Activated CD4-positive, alpha-beta T cell treated with anti-CD3 and anti-CD28 coated beads, Interleukin-2, amount 10 ng/mL, durations not matched to agents 7 days and 5 days (primary cell): ENCODE results near the gene NPM3. TPM values are rescaled to one million over a fixed set of nuclear protein-coding genes. Genes with fewer than 3 reads are reported as not detected.

Experiments used
- CTCF ChIA-PET: fragments of 350-600 bp; sonication (Branson Sonifier 250); formaldehyde crosslinking; loops from one replicate; lab custom pipeline; 2021; ENCODE audit warnings: antibody characterized with exemption; lab: Charles Lee
- POLR2A ChIA-PET: fragments of 350-600 bp; sonication (Branson Sonifier 250); formaldehyde crosslinking; loops from one replicate; lab custom pipeline; 2021; ENCODE audit warnings: antibody characterized with exemption; lab: Charles Lee
- DNase-seq: peaks from one replicate; pipeline ENCODE4 v3.0.0-alpha.2; 2020
- H3K27ac Mint-ChIP-seq: one replicate; pipeline ENCODE4 v1.8.0; 2021; ENCODE audit warnings: mild to moderate bottlenecking, moderate library complexity, mixed read lengths
- H3K27me3 Mint-ChIP-seq: one replicate; pipeline ENCODE4 v1.8.0; 2021; ENCODE audit warnings: mixed read lengths
- H3K36me3 Mint-ChIP-seq: one replicate; pipeline ENCODE4 v1.8.0; 2021; ENCODE audit warnings: low read depth, mixed read lengths
- H3K4me1 Mint-ChIP-seq: one replicate; pipeline ENCODE4 v1.8.0; 2021; ENCODE audit warnings: mixed read lengths
- H3K4me3 Mint-ChIP-seq: one replicate; pipeline ENCODE4 v1.8.0; 2021; ENCODE audit warnings: mild to moderate bottlenecking, moderate library complexity, mixed read lengths
- H3K9me3 Mint-ChIP-seq: one replicate; pipeline ENCODE4 v1.8.0; 2021; ENCODE audit warnings: mixed read lengths
- total RNA-seq, 2 experiments: library from RNA; stranded (reverse); gene quantifications; one replicate each; pipeline ENCODE4 v1.2.3, GENCODE V29; 2021

The NPM3 gene, protein sequence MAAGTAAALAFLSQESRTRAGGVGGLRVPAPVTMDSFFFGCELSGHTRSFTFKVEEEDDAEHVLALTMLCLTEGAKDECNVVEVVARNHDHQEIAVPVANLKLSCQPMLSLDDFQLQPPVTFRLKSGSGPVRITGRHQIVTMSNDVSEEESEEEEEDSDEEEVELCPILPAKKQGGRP
- 10 to 100 TPM; 25.9 to 30.3 TPM for total RNA-seq

DNA sequence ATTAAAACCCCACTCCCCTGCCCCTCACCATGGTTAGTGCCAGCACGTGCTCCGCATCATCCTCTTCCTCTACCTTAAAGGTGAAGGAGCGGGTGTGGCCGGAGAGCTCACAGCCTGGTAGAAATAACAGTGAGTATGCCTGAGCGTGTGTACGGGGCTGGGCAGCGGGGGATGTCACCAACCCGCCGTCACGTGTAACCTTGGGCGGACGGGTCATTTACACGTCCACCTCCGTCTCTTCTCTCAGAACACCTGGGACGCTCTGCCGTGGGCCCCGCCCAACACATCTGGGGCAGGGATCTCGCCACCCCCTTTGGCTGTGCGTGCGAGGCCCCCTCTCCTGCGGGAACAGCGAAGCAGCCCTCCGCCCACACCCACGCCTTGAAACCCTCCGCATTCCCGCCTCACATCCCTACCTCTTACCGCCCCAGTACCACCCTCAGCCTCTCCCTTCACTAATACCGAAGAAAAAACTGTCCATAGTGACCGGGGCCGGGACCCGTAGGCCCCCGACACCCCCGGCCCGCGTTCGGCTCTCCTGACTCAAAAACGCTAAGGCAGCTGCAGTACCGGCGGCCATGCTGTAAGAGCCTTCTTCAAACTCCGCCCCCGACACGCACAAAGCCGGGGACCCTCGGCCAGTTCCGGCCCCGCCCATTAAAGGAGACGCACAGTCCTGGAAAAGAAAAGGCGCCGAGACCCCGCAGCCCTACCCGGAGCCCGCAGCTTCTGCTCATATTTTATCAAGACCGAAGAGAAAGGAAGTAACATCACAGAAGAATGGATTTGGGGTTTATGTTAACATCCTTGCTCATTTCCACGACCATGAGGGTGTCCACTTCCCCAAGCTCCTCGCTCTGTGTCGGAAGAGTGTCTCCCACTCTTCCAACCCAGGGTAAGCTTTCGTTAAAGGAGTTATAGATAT, at the start of gene NPM3:
Gene NPM3, minus strand, starts transcription at position 636 of the 925 bp plus-strand sequence. Its CDS starts 56 bp downstream, at position 580.
- Mint-ChIP-seq H3K36me3 (peaks cover 38% of the 10 kb centered on the region), H3K27ac (peak within 1 kb of the TSS; percentile 97), H3K9me3 (no peaks in the 10 kb centered on the region), H3K4me3 (peak within 1 kb of the TSS; percentile 100), H3K4me1 (peaks cover 59% of the 10 kb centered on the region), H3K27me3 (peaks cover 12% of the 10 kb centered on the region)
- ChIA-PET POLR2A (interaction anchor here (0.6 kb wide), 1 partner anchor 407 kb away, joined by 5 read pairs; no protein-coding TSS in a partner anchor), CTCF (interaction anchor here (0.8 to 4.7 kb wide), 11 partner anchors 9 to 290 kb away, joined by 3 to 30 read pairs (median 3); partner anchors contain the start of genes FGF8 and OGA)
- peak; percentile 89 for DNase-seq

DNA sequence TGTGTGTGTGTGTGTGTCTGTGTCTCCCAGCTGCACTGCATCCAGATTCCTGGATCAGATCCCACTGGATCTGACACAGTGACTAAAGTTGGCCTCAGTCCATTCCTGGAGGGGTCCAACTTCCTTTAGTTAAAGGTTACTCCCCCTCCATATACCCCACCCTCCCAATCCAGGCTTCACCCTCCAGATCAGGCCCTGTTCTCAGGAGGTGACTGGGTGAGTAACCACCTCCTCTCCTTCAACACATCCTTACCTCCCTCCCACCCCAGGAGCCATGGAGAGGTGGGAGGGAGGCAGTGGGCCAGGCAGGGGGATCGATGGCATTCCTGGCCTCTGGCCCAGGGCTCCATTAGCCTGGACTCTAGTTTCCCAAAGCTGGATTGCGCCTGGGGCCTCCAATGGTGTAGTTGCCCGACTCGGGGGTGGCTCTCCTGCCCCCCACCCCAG, 49.1 kb upstream of the NPM3 start:
- Mint-ChIP-seq H3K36me3 (peaks cover under 1% of the 10 kb centered on the region), H3K4me3 (no peak overlapping the region), H3K27me3 (no peaks in the 10 kb centered on the region), H3K4me1 (peaks cover 64% of the 10 kb centered on the region), H3K27ac (no peak overlapping the region), H3K9me3 (no peaks in the 10 kb centered on the region)
- DNase-seq: no peak
- POLR2A ChIA-PET: no interaction called here
- CTCF ChIA-PET: interaction anchor here (1.1 to 2.2 kb wide), 2 partner anchors 8 to 10 kb away, joined by 3 to 5 read pairs; no protein-coding TSS in a partner anchor

DNA sequence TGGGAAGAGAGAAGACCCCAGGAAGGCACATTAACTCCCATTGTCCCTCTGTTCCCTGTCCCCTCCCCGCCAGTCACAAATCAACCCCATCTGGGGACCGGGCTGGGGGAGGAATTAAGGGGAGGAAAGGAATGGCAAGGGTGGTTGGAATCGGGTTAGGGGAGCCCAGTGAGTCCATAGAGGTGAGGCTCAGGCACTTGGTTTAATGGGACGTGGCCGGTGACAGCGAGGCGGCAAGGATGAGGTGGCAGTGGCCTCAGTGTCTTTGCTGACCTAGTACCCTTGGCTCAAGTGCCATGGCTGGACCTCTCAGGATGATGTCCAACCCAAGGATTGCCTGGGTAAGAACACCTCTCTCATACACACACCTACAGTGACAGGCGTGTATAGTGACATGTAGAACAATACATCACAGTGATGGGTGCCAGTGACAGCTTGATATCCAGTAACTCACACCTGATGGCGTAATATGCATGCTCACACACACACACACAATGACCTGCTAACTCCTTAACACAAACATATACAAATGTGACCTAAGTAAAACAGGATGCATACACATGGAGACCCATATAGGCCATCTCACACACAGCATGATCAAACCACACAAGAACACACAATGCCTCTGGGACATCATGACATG, 48.0 kb upstream of the NPM3 start:
- ChIA-PET CTCF (interaction anchor here (1.1 to 4.7 kb wide), 2 partner anchors 9 to 10 kb away, joined by 3 to 31 read pairs; no protein-coding TSS in a partner anchor), POLR2A (interaction anchor here (2.4 kb wide), 1 partner anchor 14 kb away, joined by 7 read pairs; the partner anchor contains the start of gene OGA)
- no peak for DNase-seq
- no peaks in the 10 kb centered on the region for H3K27me3 Mint-ChIP-seq
- peak overlapping the region; percentile 68 for H3K4me3 Mint-ChIP-seq
- H3K27ac Mint-ChIP-seq: peak overlapping the region; percentile 96
- H3K9me3 Mint-ChIP-seq: no peaks in the 10 kb centered on the region
- peaks cover 3% of the 10 kb centered on the region for H3K36me3 Mint-ChIP-seq
- H3K4me1 Mint-ChIP-seq: peaks cover 64% of the 10 kb centered on the region

DNA sequence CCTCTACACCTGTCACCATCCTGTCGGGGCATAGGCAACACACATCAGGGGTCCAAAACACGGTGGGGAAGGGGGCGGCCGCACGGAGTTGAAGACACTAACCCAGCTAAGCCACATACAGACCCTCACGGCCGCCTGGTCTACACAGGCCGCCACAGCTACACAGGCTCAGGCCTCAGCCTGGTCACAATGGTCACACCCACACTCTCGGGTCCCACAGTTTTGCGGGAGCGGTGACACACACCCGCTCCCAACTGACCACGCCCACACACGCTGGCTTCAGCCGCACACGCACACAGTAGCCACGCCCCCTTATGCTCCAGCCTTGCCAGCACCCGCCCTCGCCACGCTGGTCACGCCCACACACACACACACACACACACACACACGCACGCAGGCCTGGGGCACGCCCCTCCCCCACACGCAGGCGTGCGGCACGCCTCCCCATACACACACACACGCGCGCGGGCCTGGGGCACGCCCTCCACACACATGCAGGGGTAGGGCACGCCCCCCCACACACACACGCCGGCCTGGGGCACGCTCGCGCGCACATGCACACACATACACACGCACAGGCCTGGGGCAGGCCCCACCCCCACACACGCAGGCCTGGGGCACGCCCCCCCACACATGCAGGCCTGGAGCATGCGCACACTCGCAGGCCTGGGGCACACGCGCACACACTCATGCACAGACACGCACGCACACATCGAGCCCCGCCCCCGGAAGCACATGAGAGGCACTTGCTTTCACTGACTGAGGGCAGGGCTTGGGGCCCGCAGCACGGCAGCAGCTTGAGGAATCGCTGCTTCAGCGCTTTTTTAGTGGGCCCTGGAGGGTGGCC, 47.3 kb upstream of the NPM3 start:
- Mint-ChIP-seq H3K4me1 (peaks cover 58% of the 10 kb centered on the region), H3K36me3 (peaks cover 3% of the 10 kb centered on the region), H3K9me3 (no peaks in the 10 kb centered on the region), H3K27me3 (no peaks in the 10 kb centered on the region), H3K27ac (peak overlapping the region; percentile 96), H3K4me3 (peak overlapping the region; percentile 68)
- POLR2A ChIA-PET: interaction anchor here (2.4 kb wide), 1 partner anchor 13 kb away, joined by 7 read pairs; the partner anchor contains the start of gene OGA
- DNase-seq: peak; percentile 95
- CTCF ChIA-PET: interaction anchor here (4.7 kb wide), 1 partner anchor 10 kb away, joined by 31 read pairs; no protein-coding TSS in a partner anchor

GRCh38 chr10:101829561-101830315, 46.5 kb upstream of the NPM3 start:
- Mint-ChIP-seq H3K27ac (peak overlapping the region; percentile 96), H3K4me3 (peak overlapping the region; percentile 68), H3K27me3 (no peaks in the 10 kb centered on the region), H3K36me3 (peaks cover 3% of the 10 kb centered on the region), H3K9me3 (no peaks in the 10 kb centered on the region), H3K4me1 (peaks cover 54% of the 10 kb centered on the region)
- CTCF ChIA-PET: interaction anchor here (0.5 to 4.7 kb wide), 2 partner anchors 11 to 14 kb away, joined by 3 to 31 read pairs; no protein-coding TSS in a partner anchor
- POLR2A ChIA-PET: interaction anchor here (2.4 kb wide), 1 partner anchor 12 kb away, joined by 7 read pairs; the partner anchor contains the start of gene OGA
- peak; percentile 67 for DNase-seq

DNA sequence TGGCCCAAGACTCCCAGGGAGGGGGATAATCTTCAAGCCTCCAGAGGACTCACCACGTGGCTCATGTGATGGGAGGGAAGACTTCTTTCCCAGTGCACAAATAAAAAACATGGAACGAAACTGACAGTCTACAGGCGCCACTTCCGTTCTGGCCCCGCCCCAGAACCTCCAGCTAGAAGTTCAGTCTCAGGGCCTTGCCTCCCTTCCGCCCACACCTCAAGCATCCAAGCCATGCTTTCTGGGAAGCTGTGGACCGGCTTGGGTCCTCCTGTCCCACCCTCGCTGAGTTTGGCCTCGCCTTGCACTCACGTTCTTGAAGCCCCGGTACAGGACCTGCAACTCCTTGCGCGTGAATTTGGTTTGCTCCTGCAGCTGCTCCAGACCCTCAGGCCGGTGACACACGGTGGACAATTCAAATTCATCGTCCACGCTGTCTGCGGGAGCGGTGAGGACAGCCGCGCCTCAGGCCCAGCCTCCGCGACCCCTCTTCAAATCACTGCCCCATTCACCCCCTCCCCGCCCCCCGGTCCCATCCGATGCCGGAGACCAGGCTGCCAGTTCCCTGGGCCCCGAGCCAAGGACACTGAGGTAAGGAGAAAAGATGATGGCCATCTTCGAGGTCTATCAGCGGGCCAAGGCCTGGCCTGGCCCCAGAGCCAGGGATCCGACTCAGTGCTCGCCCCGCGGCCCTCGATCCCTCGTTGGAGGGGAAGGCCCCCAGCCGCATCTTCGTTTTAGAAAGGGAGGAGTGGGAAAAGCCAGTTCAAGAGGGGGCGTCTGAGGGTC, 45.7 kb upstream of the NPM3 start:
- H3K9me3 Mint-ChIP-seq: no peaks in the 10 kb centered on the region
- ChIA-PET POLR2A (interaction anchor here (2.4 kb wide), 1 partner anchor 11 kb away, joined by 7 read pairs; the partner anchor contains the start of gene OGA), CTCF (interaction anchor here (2.7 to 4.7 kb wide), 2 partner anchors 11 to 12 kb away, joined by 18 to 31 read pairs; partner anchors contain the start of gene OGA)
- H3K27me3 Mint-ChIP-seq: no peaks in the 10 kb centered on the region
- H3K27ac Mint-ChIP-seq: no peak overlapping the region
- no peak for DNase-seq
- peaks cover 3% of the 10 kb centered on the region for H3K36me3 Mint-ChIP-seq
- peaks cover 46% of the 10 kb centered on the region for H3K4me1 Mint-ChIP-seq
- no peak overlapping the region for H3K4me3 Mint-ChIP-seq

DNA sequence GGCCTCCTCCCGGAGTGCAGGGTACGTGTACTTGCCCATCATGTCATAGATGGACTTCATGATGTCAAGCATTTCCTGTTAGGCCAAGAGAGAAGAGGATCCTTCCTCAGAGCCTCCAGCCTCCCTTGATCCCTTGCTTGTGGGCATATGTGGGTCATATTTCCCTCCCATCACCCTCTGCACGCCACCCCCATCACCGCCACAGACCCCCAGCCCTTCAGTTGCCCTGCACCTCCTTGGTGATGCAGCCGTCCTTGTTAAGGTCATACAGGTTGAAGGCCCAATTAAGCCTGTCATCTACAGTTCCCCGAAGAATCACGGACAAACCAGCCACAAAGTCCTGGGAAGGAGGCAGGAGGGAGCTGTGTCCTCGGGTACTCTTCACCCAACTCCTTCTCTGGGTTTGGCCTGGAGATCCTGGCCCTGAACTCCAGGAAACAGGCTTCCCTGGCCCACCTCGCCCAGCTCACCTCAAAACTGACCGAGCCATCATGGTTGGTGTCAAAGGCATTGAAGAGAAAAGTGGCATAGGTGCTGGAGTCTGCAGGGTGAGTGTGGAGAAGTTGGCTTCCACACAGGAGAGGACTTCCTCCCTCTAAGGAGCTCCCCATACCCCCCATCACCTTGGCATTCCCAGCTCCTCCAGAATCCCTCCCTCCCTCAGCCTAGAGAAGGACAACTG, 44.8 kb upstream of the NPM3 start:
- Mint-ChIP-seq H3K4me1 (peaks cover 38% of the 10 kb centered on the region), H3K27ac (no peak overlapping the region), H3K4me3 (no peak overlapping the region), H3K36me3 (peaks cover 3% of the 10 kb centered on the region), H3K27me3 (no peaks in the 10 kb centered on the region), H3K9me3 (no peaks in the 10 kb centered on the region)
- ChIA-PET CTCF (interaction anchor here (2.7 to 4.7 kb wide), 2 partner anchors 10 to 13 kb away, joined by 18 to 31 read pairs; partner anchors contain the start of gene OGA), POLR2A (no interaction called here)
- no peak for DNase-seq

DNA sequence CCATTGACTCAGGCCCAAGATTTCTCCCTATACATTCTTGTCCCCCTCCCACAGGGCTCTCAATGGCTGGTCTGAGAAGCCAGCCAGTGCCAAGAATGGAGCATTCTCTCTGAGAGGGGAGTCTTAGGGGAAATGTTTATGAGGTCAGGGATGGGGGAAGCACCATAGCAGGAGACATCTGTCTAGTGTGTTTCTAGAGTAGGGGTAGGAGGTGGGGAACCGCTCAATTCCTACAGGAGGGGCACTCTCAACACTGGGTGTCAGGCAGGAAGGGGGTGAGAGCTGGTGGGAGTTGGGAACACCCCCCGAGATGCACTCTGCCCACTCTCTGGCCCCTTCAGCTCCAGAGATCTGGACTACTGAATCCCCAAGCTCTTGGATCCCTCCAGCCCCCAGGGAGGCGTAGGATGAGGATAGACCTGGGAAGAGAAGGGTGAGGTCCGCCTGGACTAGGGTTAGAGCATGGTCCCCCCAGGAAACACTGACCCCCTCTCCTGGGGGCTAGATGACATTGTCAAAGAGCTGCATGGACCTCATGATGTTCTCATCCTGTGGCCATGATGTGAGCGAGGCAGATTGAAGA, 43.7 kb upstream of the NPM3 start:
- Mint-ChIP-seq H3K4me3 (no peak overlapping the region), H3K27me3 (no peaks in the 10 kb centered on the region), H3K4me1 (peaks cover 32% of the 10 kb centered on the region), H3K9me3 (no peaks in the 10 kb centered on the region), H3K36me3 (peaks cover 3% of the 10 kb centered on the region), H3K27ac (no peak overlapping the region)
- no peak for DNase-seq
- CTCF ChIA-PET: interaction anchor here (1.3 to 4.7 kb wide), 3 partner anchors 9 to 46 kb away, joined by 3 to 31 read pairs (median 18); partner anchors contain the start of gene OGA
- POLR2A ChIA-PET: no interaction called here

- POLR2A ChIA-PET: no interaction called here
- no peaks in the 10 kb centered on the region for H3K27me3 Mint-ChIP-seq
These were observed 41.5 kb upstream of the NPM3 start for GRCh38 chr10:101824736-101825135.

More at GRCh38 chr10:101824736-101825135, 41.5 kb upstream of the NPM3 start:
- DNase-seq: no peak
- peaks cover 3% of the 10 kb centered on the region for H3K36me3 Mint-ChIP-seq
- no peaks in the 10 kb centered on the region for H3K9me3 Mint-ChIP-seq
- peaks cover 18% of the 10 kb centered on the region for H3K4me1 Mint-ChIP-seq
- CTCF ChIA-PET: interaction anchor here (1.2 to 3.1 kb wide), 3 partner anchors 11 to 21 kb away, joined by 3 to 9 read pairs (median 3); no protein-coding TSS in a partner anchor
- H3K4me3 Mint-ChIP-seq: no peak overlapping the region
- no peak overlapping the region for H3K27ac Mint-ChIP-seq
